Mammary epithelial cell (primary cell): ENCODE results near the gene PODNL1.

Source experiments
- EZH2 ChIP-seq: IDR thresholded peaks from 2 replicates; pipeline ENCODE4 v1.6.1; 2012; ENCODE audit warnings: low read length, inconsistent platforms, borderline replicate concordance
- TF ChIP-seq, protein P1 (sequence below), 2 donors: IDR thresholded peaks in 1 of 2; conservative IDR thresholded peaks in 1 of 2; 2 replicates each; pipeline ENCODE4 v1.5.1; 2011 to 2012; ENCODE audit warnings: inconsistent platforms in 2 of 2, low read length in 2 of 2, mild to moderate bottlenecking in 2 of 2, control low read depth in 1 of 2, low read depth in 1 of 2; ENCODE audit not compliant: insufficient read depth in 1 of 2; ENCODE audit errors: extremely low read depth in 1 of 2

DNA sequence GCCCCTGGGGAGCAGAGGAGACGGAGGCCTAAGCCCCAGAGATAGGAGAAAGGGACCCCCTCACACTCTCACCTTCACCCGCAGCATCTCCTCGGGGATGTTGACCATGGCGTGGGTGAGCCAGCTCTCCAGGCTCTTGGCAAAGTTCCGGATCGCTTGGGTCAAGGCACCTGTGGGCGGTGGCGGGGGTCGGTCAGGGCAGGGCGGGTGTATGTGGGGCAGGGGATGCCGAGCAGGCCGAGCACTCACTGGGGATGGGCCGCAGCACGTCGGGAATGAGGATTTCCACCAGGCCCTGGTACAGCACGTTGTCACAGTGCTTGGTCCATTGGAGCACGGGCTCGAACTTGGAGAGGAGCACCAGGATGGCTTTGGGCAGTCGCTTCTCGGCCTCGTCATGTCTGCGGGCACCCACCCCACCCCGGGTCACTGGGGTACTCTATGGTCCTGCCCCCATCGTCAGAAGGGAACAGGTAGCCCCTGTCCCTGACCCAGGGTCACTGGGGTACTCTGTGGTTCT, 27.2 kb upstream of the PODNL1 start:
- TF ChIP-seq, protein P1, sequence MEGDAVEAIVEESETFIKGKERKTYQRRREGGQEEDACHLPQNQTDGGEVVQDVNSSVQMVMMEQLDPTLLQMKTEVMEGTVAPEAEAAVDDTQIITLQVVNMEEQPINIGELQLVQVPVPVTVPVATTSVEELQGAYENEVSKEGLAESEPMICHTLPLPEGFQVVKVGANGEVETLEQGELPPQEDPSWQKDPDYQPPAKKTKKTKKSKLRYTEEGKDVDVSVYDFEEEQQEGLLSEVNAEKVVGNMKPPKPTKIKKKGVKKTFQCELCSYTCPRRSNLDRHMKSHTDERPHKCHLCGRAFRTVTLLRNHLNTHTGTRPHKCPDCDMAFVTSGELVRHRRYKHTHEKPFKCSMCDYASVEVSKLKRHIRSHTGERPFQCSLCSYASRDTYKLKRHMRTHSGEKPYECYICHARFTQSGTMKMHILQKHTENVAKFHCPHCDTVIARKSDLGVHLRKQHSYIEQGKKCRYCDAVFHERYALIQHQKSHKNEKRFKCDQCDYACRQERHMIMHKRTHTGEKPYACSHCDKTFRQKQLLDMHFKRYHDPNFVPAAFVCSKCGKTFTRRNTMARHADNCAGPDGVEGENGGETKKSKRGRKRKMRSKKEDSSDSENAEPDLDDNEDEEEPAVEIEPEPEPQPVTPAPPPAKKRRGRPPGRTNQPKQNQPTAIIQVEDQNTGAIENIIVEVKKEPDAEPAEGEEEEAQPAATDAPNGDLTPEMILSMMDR (conservative IDR thresholded peaks at IDR 0.05 in 1 of 2, IDR thresholded peaks at IDR 0.05 in 1 of 2; ENCODE audit: extremely low read depth in 1 of 2, insufficient read depth in 1 of 2, low read depth in 1 of 2, low read length in 2 of 2) = no peak
- no peak for TF ChIP-seq EZH2
